Measurements from ENCODE around the gene ELL2. TPM values are rescaled to one million over a fixed set of nuclear protein-coding genes. Genes with fewer than 3 reads are reported as not detected.

Gene ELL2
- total RNA-seq, 1 donor from 2014 or later: 50.8 TPM

DNA sequence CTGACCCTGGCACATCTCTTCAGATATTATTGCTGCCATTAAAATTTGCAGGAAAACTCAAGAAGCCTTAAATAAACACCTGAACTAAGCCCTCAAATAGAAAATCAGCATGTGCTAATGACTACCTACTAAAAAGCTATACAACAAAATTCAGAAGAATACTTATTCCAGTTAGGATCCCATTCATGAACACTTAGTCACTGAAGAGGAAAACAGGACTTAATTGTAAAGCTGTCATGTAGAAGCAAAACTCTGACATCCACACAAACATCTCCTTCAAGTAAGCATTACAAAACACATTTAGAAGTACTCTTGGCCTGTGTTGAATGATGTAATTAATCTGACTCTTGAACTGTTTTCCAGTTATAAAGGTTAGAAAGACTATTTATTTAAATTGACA is 19.9 kb downstream of the ELL2 start:
- Mint-ChIP-seq H3K27me3 (ENCODE audit: unreplicated experiment) (no peaks in the 10 kb centered on the region), H3K27ac (ENCODE audit: unreplicated experiment) (no peak overlapping the region), H3K4me1 (ENCODE audit: unreplicated experiment) (peaks cover 52% of the 10 kb centered on the region), H3K36me3 (ENCODE audit: unreplicated experiment) (peaks cover 17% of the 10 kb centered on the region), H3K9me3 (ENCODE audit: unreplicated experiment) (peaks cover 6% of the 10 kb centered on the region), H3K4me3 (ENCODE audit: unreplicated experiment) (no peak overlapping the region)
- no peak for DNase-seq (ENCODE audit: extremely low spot score, unreplicated experiment)
- TF ChIP-seq, protein P1, sequence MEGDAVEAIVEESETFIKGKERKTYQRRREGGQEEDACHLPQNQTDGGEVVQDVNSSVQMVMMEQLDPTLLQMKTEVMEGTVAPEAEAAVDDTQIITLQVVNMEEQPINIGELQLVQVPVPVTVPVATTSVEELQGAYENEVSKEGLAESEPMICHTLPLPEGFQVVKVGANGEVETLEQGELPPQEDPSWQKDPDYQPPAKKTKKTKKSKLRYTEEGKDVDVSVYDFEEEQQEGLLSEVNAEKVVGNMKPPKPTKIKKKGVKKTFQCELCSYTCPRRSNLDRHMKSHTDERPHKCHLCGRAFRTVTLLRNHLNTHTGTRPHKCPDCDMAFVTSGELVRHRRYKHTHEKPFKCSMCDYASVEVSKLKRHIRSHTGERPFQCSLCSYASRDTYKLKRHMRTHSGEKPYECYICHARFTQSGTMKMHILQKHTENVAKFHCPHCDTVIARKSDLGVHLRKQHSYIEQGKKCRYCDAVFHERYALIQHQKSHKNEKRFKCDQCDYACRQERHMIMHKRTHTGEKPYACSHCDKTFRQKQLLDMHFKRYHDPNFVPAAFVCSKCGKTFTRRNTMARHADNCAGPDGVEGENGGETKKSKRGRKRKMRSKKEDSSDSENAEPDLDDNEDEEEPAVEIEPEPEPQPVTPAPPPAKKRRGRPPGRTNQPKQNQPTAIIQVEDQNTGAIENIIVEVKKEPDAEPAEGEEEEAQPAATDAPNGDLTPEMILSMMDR (IDR thresholded peaks at IDR 0.05): no peak

DNA sequence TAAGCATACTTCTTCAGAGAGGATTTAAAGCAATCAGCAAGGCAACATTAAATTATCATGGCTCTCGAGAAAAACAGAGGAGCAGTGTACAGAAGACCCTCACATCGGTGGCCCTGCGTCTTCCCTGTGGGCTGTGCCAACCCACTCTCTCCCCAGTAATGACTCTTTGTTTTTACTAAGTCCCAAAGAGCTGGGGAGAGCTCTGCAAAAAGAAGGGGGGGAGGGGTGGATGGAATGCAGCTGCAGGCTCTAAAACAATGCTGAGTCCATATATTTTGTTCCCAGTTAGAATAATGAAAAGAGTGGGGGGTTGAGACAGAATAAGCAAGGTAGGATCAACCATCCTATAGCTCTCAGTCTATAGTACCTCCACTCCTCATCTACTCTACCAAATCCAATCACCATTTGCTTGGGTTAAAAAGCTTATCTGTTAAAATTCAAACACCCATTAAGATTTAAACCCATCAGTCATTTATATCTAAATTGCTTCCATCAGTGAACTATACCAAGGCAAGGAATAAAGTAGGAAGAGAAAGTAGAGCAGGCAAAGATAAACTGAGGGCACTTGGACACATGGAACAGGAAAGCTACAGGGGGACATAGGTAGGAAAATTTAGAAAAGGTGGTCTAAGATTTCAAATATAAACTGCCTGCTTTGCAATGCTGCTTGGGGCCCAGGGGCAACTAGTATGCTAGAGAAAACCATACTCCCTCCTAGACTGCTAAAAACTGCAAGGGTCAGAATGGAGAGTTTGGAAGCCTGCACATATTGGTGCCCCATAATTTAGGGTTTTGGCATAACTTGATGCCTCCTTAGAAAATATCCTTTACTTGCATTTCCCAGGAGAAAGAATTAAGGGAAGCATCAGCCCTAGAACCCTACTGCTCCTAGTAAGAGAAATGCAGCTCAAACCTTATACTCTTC is 20.6 kb downstream of the ELL2 start:
- TF ChIP-seq, protein P1 (IDR thresholded peaks at IDR 0.05): no peak
- no peak for DNase-seq (ENCODE audit: extremely low spot score, unreplicated experiment)
- Mint-ChIP-seq H3K27ac (ENCODE audit: unreplicated experiment) (peak overlapping the region; percentile 13), H3K4me1 (ENCODE audit: unreplicated experiment) (peaks cover 47% of the 10 kb centered on the region), H3K4me3 (ENCODE audit: unreplicated experiment) (peak overlapping the region; percentile 6), H3K9me3 (ENCODE audit: unreplicated experiment) (no peaks in the 10 kb centered on the region), H3K27me3 (ENCODE audit: unreplicated experiment) (no peaks in the 10 kb centered on the region), H3K36me3 (ENCODE audit: unreplicated experiment) (peaks cover 17% of the 10 kb centered on the region)

DNA sequence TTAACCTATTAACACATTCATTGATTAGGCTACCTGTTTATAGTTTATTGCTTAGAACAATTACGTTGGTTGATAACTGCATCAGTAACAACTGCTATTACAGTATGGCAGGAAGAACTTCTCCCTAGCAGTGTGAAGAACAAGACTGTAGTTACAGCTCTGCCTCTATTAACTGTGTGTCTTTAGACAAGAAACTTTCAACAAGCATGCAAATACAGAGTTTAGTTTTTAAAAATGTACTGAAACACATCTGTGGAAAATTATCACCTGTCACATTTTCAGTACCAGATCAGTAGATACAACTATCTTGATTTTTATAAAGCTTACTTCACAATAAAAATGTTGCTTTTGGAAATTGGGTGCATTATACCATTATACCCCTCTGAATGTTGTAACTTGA is 22.2 kb downstream of the ELL2 start:
- no peak overlapping the region for H3K4me3 Mint-ChIP-seq (ENCODE audit: unreplicated experiment)
- TF ChIP-seq, protein P1 (IDR thresholded peaks at IDR 0.05): no peak
- H3K36me3 Mint-ChIP-seq (ENCODE audit: unreplicated experiment): peaks cover 14% of the 10 kb centered on the region
- H3K27me3 Mint-ChIP-seq (ENCODE audit: unreplicated experiment): no peaks in the 10 kb centered on the region
- H3K9me3 Mint-ChIP-seq (ENCODE audit: unreplicated experiment): peaks cover 4% of the 10 kb centered on the region
- H3K27ac Mint-ChIP-seq (ENCODE audit: unreplicated experiment): no peak overlapping the region
- H3K4me1 Mint-ChIP-seq (ENCODE audit: unreplicated experiment): peaks cover 37% of the 10 kb centered on the region
- DNase-seq (ENCODE audit: extremely low spot score, unreplicated experiment): no peak

DNA sequence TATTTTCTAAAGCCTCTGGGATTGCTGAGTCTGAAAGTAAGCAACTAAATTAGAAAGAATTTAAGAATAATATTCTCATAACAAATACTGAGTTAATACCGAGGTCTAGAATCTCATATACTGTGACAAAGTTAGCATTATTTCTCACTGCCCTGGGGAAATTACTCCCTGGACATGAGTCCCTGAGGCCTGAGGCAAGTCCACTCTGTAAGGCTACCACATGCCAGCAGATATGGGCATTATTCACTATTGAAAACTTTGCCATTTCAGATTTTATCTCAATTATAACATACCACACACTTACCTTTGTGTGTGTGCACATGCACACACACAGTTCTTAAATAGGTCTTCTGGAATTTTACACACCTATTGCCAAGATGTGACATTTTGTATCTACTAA is 22.9 kb downstream of the ELL2 start:
- peaks cover 4% of the 10 kb centered on the region for H3K9me3 Mint-ChIP-seq (ENCODE audit: unreplicated experiment)
- peaks cover 37% of the 10 kb centered on the region for H3K4me1 Mint-ChIP-seq (ENCODE audit: unreplicated experiment)
- TF ChIP-seq, protein P1 (IDR thresholded peaks at IDR 0.05): no peak
- H3K27ac Mint-ChIP-seq (ENCODE audit: unreplicated experiment): no peak overlapping the region
- H3K36me3 Mint-ChIP-seq (ENCODE audit: unreplicated experiment): peaks cover 14% of the 10 kb centered on the region
- no peaks in the 10 kb centered on the region for H3K27me3 Mint-ChIP-seq (ENCODE audit: unreplicated experiment)
- H3K4me3 Mint-ChIP-seq (ENCODE audit: unreplicated experiment): no peak overlapping the region
- DNase-seq (ENCODE audit: extremely low spot score, unreplicated experiment): no peak

DNA sequence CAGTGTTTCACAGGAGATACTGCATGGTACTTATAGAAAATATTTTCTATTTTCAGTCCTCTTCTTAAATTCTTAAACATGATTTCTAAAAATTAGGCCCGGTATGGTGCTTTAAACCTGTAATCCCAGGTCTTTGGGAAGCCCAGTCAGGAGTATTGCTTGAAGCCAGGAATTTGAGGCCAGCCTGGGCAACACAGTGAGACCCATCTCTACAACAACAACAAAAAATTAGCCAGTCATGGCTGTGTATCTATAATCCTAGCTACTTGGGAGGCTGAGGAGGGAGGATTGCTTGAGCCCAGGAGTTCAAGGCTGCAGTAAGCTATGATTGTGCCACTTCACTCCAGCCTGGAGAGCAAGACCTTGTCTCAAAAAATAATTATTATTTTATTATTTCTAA is 23.3 kb downstream of the ELL2 start:
- Mint-ChIP-seq H3K36me3 (ENCODE audit: unreplicated experiment) (peaks cover 14% of the 10 kb centered on the region), H3K27me3 (ENCODE audit: unreplicated experiment) (no peaks in the 10 kb centered on the region), H3K9me3 (ENCODE audit: unreplicated experiment) (peaks cover 4% of the 10 kb centered on the region), H3K4me3 (ENCODE audit: unreplicated experiment) (no peak overlapping the region), H3K4me1 (ENCODE audit: unreplicated experiment) (peaks cover 39% of the 10 kb centered on the region), H3K27ac (ENCODE audit: unreplicated experiment) (no peak overlapping the region)
- TF ChIP-seq, protein P1 (IDR thresholded peaks at IDR 0.05): no peak
- DNase-seq (ENCODE audit: extremely low spot score, unreplicated experiment): no peak

Data from osteocyte (in vitro differentiated cells).